Ectodermal cell (in vitro differentiated cells): ENCODE measurements around the gene SPOCK1.

Source experiments
- H3K27ac ChIP-seq: 2 replicates; pipeline ENCODE4 v1.7.0; 2013; ENCODE audit warnings: mild to moderate bottlenecking, low read depth, low read length; ENCODE audit not compliant: insufficient read depth, poor library complexity, severe bottlenecking
- H3K27me3 ChIP-seq: 2 replicates; pipeline ENCODE4 v1.7.0; 2013; ENCODE audit warnings: mild to moderate bottlenecking, low read length; ENCODE audit not compliant: insufficient read depth, control insufficient read depth, poor library complexity, severe bottlenecking
- H3K36me3 ChIP-seq: one replicate; pipeline ENCODE4 v1.7.0; 2013; ENCODE audit warnings: low read length; ENCODE audit not compliant: control insufficient read depth, insufficient read depth
- H3K4me1 ChIP-seq: one replicate; pipeline ENCODE4 v1.7.0; 2013; ENCODE audit warnings: low read length; ENCODE audit not compliant: control insufficient read depth, insufficient read depth
- H3K4me3 ChIP-seq: 2 replicates; pipeline ENCODE4 v1.7.0; 2013; ENCODE audit warnings: low read depth, low read length, control low read depth; ENCODE audit not compliant: insufficient read depth
- H3K9me3 ChIP-seq: 2 replicates; pipeline ENCODE4 v1.7.0; 2013; ENCODE audit warnings: mild to moderate bottlenecking, low read length, moderate library complexity; ENCODE audit not compliant: control insufficient read depth
- WGBS, 2 experiments: methylation state at CpG; one replicate each; pipeline ENCODE4 v1.1.7; 2013; ENCODE audit warnings: missing lambda C conversion rate in 2 of 2; 5-methylcytosine and 5-hydroxymethylcytosine counted together

The SPOCK1 gene

DNA sequence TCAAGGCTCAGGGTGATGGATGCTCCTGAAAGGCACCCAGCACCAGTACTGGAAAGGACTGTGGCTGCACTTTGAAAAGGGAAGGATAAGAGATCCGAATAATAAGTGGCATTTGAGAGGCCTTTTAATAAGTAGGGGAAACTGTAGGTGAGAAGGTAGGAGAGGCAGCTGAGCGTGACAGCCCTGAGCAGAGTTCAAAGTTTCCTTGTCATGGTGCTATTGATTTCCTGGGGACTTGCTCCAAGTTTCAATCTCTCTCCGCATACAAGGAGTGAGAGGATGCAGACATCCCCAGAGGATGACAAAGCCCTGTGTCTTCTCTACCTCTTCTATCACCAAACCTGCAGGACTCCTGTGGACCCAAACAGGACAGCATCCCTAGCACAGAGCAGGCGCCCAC lies 354.5 kb downstream of the SPOCK1 start:
- Histone ChIP-seq H3K4me3 (no peak overlapping the region), H3K9me3 (no peaks in the 10 kb centered on the region), H3K4me1 (peaks cover 20% of the 10 kb centered on the region), H3K36me3 (no peaks in the 10 kb centered on the region), H3K27me3 (no peaks in the 10 kb centered on the region), H3K27ac (no peak overlapping the region)
- 88 to 89% methylated on average over 4 of the region's 4 CpGs for WGBS, 2 experiments

DNA sequence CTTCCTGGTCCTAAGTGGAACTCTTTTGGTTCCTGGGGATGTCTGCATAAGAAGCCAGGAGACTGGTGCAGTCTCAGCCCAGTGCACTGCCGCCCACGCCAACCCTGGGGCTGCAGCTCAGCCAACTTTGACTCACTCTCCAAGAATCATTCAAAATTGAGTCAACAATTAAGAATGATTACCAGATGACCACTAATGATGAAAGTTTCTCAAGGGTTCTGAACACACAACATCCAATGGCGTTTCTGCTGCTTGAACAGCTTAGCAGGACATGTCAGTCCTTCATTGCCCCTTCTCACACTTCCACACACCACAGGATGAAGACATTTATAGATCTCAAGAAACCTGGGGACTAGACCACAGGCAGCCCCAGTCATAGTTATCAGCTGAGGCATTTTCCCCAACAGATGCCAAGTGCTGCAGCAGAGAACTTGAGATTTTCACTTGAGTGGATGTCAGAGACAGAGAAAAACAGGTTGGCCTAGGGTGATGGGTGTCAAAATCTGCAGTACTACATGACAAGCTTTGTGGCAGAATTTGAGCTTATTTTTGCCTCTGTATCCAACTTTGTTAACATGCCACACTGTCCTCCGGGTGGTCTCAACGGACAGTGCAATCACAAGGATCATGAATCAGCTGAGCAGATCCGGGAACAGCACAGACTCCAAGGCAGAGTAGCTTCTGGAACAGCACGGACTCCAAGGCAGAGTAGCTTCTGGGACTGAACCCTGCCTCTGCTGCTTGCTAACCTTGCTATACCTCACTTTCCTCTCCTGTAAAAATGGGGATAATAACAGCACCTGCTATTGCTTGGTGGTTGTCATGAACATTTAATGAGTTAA lies 356.1 kb downstream of the SPOCK1 start:
- Histone ChIP-seq H3K27ac (no peak overlapping the region), H3K4me3 (no peak overlapping the region), H3K4me1 (peaks cover 20% of the 10 kb centered on the region), H3K27me3 (no peaks in the 10 kb centered on the region), H3K9me3 (no peaks in the 10 kb centered on the region), H3K36me3 (no peaks in the 10 kb centered on the region)
- WGBS, 2 experiments: 94% methylated on average over 7 of the region's 7 CpGs

- 86 to 89% methylated on average over 3 of the region's 3 CpGs for WGBS, 2 experiments
- no peaks in the 10 kb centered on the region for H3K9me3 ChIP-seq
- no peaks in the 10 kb centered on the region for H3K36me3 ChIP-seq
- H3K4me3 ChIP-seq: no peak overlapping the region
- H3K27ac ChIP-seq: no peak overlapping the region
- H3K27me3 ChIP-seq: no peaks in the 10 kb centered on the region
- peaks cover 24% of the 10 kb centered on the region for H3K4me1 ChIP-seq
These were observed 356.8 kb downstream of the SPOCK1 start for GRCh38 chr5:137142346-137142745.

DNA sequence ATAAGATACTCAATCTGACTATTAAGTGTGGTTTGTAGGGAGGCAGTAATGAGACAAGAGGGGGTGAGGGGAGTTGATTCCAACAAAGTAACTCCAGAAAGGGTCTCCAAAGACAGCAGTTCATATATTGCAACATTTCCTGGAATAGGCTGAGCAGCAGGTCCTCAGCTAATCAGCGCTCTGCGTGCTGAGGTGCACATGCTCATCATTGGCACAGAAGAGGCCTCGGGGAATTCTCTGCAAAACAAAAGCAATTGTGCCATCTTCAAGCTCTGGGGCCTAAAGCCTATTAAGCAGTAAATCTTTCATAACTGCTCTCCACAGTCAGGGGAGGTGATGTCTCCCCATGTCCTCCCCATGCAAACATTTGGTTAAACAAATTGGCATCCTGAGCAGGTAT lies 357.3 kb downstream of the SPOCK1 start:
- WGBS, 2 experiments: 79 to 81% methylated on average over 3 of the region's 3 CpGs
- H3K27ac ChIP-seq: no peak overlapping the region
- peaks cover 28% of the 10 kb centered on the region for H3K4me1 ChIP-seq

GRCh38 chr5:137136991-137137632 lies 362.0 kb downstream of the SPOCK1 start:
- no peaks in the 10 kb centered on the region for H3K27me3 ChIP-seq
- H3K4me1 ChIP-seq: peaks cover 19% of the 10 kb centered on the region
- no peaks in the 10 kb centered on the region for H3K9me3 ChIP-seq
- WGBS, 2 experiments: 51 to 53% methylated on average over 3 of the region's 3 CpGs
- no peaks in the 10 kb centered on the region for H3K36me3 ChIP-seq
- no peak overlapping the region for H3K27ac ChIP-seq
- no peak overlapping the region for H3K4me3 ChIP-seq

More for the DNA sequence above, 357.3 kb downstream of the SPOCK1 start:
- Histone ChIP-seq H3K4me3 (no peak overlapping the region), H3K9me3 (no peaks in the 10 kb centered on the region), H3K27me3 (no peaks in the 10 kb centered on the region), H3K36me3 (no peaks in the 10 kb centered on the region)

GRCh38 chr5:137134920-137135532 lies 364.1 kb downstream of the SPOCK1 start:
- H3K36me3 ChIP-seq: no peaks in the 10 kb centered on the region
- H3K4me1 ChIP-seq: peaks cover 12% of the 10 kb centered on the region
- WGBS, 2 experiments: 87 to 88% methylated on average over 7 of the region's 7 CpGs
- no peak overlapping the region for H3K27ac ChIP-seq
- H3K9me3 ChIP-seq: no peaks in the 10 kb centered on the region
- H3K27me3 ChIP-seq: no peaks in the 10 kb centered on the region
- no peak overlapping the region for H3K4me3 ChIP-seq

GRCh38 chr5:137129886-137130680 lies 369.0 kb downstream of the SPOCK1 start:
- Histone ChIP-seq H3K27ac (no peak overlapping the region), H3K36me3 (no peaks in the 10 kb centered on the region), H3K4me3 (no peak overlapping the region), H3K27me3 (no peaks in the 10 kb centered on the region), H3K4me1 (no peaks in the 10 kb centered on the region), H3K9me3 (no peaks in the 10 kb centered on the region)
- WGBS, 2 experiments: 90 to 94% methylated on average over 2 of the region's 2 CpGs

DNA sequence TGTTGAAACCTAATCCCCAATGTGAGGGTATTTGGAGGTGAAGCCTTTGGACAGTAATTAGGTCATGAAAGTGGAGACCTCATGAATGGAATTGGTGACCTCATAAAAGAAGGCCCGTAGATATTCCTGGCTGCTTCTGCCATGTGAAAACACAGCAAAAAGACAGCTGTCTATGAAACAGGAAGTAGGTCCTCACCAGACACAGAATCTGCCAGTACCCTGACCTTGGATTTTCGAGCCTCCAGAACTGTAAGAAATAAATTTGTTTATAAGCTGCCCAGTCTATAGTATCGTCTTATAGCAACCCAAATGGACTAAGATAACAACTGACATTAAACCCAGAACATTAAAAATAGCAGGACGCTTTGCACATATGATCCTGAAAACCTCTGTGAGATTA lies 371.1 kb downstream of the SPOCK1 start:
- H3K4me1 ChIP-seq: no peaks in the 10 kb centered on the region
- H3K36me3 ChIP-seq: no peaks in the 10 kb centered on the region
- 92 to 94% methylated on average over 4 of the region's 4 CpGs for WGBS, 2 experiments
- H3K9me3 ChIP-seq: no peaks in the 10 kb centered on the region
- no peak overlapping the region for H3K4me3 ChIP-seq
- H3K27ac ChIP-seq: no peak overlapping the region
- H3K27me3 ChIP-seq: no peaks in the 10 kb centered on the region

DNA sequence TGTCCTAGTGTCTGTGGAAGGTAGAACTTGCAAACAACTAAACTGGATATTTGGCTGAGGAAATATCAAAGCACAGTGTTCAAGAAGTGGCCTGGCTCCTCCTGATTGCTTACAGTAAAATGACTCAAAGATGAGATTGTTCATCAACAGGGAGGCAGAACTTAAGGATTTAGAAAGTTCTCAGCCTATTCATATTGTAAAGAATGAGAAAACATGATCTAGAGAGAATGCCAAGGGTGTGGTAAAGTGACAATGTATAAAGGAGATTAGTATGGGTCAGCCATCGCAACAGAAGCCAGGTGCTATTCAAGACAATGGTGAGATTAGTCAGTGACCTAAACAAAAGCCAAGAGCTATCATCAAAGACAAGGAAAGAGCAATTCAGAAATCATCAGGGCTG lies 372.3 kb downstream of the SPOCK1 start:
- WGBS, 2 experiments: 92 to 97% methylated on average over 1 of the region's 1 CpG
- Histone ChIP-seq H3K27me3 (no peaks in the 10 kb centered on the region), H3K36me3 (no peaks in the 10 kb centered on the region), H3K4me1 (no peaks in the 10 kb centered on the region), H3K4me3 (no peak overlapping the region), H3K9me3 (no peaks in the 10 kb centered on the region), H3K27ac (no peak overlapping the region)

DNA sequence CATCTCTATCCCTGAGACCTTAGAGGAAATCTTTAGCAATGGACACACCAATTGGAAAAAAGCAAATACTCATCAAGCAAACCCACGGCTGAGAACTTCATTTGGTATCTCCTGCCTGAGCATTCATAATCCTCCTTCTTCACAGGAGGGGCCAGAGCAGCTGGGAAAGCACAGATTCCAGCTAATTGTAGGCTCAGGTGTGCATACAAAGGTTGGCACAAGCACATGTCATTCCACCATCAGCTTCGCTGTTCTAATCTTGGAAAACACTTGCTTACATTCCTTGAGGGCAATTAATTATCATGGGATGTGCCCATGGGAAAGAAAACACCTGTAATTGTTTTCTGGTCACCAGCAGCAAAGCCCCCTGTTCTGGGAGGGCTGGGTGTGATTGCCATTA lies 376.6 kb downstream of the SPOCK1 start:
- H3K27me3 ChIP-seq: no peaks in the 10 kb centered on the region
- WGBS, 2 experiments: 98% methylated on average over 2 of the region's 2 CpGs
- no peak overlapping the region for H3K4me3 ChIP-seq
- no peaks in the 10 kb centered on the region for H3K36me3 ChIP-seq
- no peak overlapping the region for H3K27ac ChIP-seq
- H3K4me1 ChIP-seq: no peaks in the 10 kb centered on the region
- H3K9me3 ChIP-seq: no peaks in the 10 kb centered on the region
